NCI-H1417 (cell line): Measurements from ENCODE around the gene THBD.
"Not testable (repeated sequence)": the region's sequence is repeated elsewhere in the genome, so short reads cannot be mapped to it uniquely, and the experiment has no call there.

Experiments used
- DNase-seq, 3 experiments: peaks; one replicate each; lab custom pipeline; 2025; lab: John Stamatoyannopoulos, UW

The THBD gene

DNA sequence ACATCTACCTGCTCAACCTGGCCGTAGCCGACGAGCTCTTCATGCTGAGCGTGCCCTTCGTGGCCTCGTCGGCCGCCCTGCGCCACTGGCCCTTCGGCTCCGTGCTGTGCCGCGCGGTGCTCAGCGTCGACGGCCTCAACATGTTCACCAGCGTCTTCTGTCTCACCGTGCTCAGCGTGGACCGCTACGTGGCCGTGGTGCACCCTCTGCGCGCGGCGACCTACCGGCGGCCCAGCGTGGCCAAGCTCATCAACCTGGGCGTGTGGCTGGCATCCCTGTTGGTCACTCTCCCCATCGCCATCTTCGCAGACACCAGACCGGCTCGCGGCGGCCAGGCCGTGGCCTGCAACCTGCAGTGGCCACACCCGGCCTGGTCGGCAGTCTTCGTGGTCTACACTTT lies 13.7 kb downstream of the THBD start:
- DNase-seq = no peak

GRCh38 chr20:23034721-23035671 lies 14.5 kb downstream of the THBD start, which contains the start of gene SSTR4:
SSTR4 (plus strand) TSS chr20:23035312; CDS start chr20:23035484, 172 bp downstream.
- DNase-seq = no peak

DNA sequence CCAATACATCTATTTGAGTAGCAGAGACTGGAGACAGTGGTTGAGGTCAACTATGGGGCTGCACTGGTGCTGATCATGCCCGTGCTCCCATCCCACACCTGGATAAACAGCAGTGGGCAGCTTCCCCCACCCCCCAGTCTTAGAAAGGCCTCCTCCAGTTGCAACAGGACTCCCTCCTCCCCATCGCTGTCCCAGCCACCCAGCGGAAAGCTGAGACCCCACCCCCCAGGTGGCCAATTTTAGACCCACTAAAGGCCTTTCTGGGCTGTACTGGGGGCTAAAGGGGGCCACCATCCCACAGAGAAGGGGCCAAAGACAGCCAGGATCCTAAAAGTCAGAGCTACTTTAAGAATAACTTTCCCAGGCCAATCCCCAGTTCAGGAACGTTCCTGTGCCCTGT lies 15.6 kb downstream of the THBD start:
- no peak for DNase-seq

GRCh38 chr20:23032750-23033078 lies 16.8 kb downstream of the THBD start:
- DNase-seq = no peak

DNA sequence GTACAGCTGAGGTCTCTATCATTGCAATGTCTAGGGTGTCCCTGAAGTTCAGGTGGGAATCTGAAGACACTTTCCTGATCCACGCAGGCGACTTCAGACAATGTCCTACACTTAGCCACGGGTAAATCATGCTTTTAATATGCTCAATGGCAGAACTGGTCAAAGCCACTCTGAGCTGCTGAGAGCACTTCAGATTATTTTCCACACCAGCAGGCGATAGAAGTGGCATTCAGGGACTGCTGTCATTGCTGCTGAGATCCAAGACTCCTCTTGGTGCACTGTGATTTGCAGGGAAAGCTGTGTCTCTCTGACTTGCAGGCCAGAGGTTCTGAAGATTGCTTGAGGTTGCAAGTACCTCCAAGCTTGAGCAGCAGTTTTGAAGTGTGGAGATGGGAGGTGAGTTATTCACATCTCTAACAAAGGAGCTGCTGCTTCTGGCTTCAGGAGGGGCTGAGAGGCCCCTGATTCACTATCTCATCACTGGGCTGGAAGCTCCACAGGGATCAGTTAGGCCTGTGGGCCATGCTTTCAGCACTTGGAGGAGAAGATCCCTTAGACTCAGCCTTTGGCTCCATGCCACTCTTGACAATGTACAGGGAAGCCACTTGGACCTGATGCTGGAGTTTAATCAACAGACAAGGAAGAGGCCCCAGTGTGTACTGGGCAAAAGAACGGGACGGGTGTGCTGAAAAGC lies 17.3 kb downstream of the THBD start:
- DNase-seq = peak in 2 of 3 experiments; percentile 13 to 40

GRCh38 chr20:23031346-23031745 lies 18.1 kb downstream of the THBD start:
- no peak for DNase-seq

DNA sequence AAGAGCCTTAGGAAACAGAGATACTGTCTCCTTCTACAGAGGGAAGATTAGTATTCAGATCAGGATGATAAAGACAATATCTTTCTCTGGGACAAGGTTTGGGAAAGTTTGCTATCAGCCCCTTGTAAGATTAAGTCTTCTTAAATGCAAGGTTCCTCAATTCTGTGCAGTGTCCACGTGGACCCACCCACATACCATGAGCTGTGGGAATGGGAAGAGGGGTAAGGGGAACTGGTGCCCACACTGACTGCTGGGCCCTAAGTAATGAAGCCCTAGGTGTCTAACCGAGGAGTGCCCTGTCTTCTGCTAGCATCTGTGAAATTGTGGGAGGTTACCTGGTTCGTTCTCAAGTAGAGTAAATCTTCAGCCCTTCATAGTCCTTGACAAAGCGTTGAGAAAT lies 20.1 kb downstream of the THBD start:
- no peak for DNase-seq

DNA sequence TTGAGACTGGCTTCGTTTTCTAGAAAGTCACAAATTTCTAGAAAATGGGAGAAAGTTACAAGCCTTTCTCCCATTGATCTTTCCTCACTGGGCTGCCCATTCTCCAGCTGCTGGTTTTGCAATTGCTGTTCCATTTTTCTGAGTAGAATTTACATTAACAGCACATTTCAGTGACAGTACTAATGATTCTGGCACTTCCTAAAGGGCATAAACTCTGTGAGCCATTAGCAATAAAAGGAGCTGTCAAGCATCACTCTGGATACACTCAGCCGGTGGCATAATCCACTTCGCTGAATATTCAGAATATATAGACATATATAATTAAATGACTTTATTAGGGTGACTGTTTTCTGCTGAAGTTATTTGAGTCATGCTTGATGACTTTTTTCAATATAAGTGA lies 21.1 kb downstream of the THBD start:
- DNase-seq = no peak

- DNase-seq = no peak
Observed at GRCh38 chr20:23027721-23028120, 21.8 kb downstream of the THBD start.

DNA sequence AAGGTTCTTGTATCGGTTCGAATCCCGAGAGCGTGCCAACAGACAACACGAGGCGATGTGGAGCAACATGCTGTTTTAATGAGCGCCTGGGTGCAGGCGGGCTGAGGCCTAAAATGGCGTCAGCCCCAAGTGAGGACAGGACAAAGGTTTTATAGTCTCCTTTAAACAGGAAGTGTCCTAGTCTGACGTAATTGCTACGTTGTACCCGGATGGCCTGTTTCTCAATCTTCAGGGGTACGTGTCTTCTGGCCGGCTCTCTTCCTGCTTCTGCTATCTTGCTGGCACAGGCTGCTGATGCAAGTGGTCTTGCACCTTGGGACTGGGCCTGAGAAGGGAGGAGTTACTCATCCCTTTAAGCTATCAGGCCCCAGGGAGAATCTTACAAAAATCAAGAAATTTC lies 24.0 kb downstream of the THBD start:
- not testable (repeated sequence) for DNase-seq

- no peak for DNase-seq
Observed at GRCh38 chr20:23024701-23025100, 24.8 kb downstream of the THBD start.

GRCh38 chr20:23023621-23024177 lies 25.8 kb downstream of the THBD start:
- no peak for DNase-seq

- DNase-seq = no peak
Observed at GRCh38 chr20:23022849-23023248, 26.6 kb downstream of the THBD start.

GRCh38 chr20:23021951-23022350 lies 27.5 kb downstream of the THBD start:
- no peak for DNase-seq

- peak in 1 of 3 experiments; percentile 41 for DNase-seq
Observed at GRCh38 chr20:23021541-23021940, 27.9 kb downstream of the THBD start.

GRCh38 chr20:23020230-23021018 lies 29.0 kb downstream of the THBD start:
- DNase-seq = no peak

GRCh38 chr20:23019403-23019802 lies 30.1 kb downstream of the THBD start:
- DNase-seq = peak in 1 of 3 experiments; percentile 23

DNA sequence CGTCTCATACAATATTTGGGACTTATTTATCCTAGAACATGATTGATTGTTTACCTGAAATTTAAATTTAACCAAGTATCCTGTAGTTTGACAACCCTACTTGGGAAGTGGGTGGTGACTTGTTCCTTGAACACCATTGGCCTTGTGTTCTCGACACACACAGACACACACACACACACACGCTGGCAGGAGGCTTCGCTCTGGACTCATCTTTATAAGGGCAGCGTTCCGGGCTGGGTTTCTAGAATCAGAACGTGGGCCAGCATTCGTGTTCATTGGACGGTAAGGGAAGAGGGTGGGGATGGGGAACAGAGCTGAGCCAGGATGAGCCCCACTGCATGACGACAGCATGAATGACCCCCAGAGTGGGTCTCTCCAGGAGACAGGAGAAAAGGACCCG lies 30.5 kb downstream of the THBD start:
- no peak for DNase-seq

DNA sequence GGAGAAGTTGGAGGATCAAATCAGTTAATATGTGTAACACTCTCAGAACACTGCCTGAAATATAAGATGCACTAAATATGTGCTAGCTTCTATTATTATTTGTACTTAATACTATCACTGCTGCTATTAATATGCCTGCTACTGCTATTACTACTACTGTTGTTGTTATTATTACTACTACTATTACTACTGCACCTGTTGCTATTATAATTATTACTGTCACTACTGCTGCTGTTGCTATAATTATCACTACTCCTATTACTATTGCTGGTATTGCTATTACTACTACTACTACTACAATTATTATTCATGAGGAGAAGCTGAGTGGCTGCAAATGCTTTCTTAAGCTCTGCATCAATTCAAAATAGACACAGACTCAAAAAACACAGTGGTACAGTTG lies 31.0 kb downstream of the THBD start:
- no peak for DNase-seq

DNA sequence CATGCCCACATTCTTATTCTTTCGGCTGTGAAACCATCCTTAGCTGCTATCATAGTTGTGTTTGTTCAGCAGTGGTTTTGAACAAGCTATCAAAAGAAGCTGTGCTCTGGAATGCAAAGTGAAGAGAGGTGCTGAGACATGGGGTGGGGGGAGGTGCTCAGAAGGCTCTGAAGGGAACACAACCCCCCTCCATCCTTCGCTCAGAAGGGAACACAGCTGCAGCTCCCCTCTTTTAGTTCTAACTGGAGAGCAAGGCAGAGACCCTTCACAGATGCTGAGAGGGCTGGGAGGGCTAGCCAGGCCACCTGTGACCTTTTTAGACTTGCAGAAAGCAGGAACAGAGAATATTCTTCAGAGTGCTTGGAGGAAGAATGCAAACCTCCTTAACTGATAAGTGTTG lies 32.0 kb downstream of the THBD start:
- DNase-seq = no peak

GRCh38 chr20:23013429-23013828 lies 36.0 kb downstream of the THBD start:
- DNase-seq = peak in 1 of 3 experiments; percentile 26
